ENCODE data around the gene RBM19. TPM values are rescaled to one million over a fixed set of nuclear protein-coding genes. Genes with fewer than 3 reads are reported as not detected.

RBM19 gene
- total RNA-seq, 4 donors from 2014 or later, result 19.3 to 45.5 (median 31.5) TPM

DNA sequence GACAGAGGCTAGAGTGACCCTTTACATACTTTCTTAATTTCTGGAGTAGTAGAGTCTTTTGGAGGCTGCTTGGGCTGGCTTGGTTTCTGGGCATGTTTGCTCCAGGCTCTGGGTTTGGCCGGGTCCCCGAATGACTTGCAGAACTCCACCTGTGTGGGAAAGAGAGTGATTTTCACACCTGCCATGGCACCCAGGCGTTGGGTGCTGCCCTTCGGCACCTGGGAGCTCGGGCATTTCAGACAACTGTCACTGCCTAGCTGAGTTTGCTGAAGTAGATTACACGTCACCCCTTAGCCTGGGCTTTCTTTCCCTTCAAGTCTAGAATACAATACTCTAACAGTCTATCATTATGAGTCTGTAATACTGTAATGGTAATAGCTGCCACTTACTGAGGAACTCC lies 6.1 kb downstream of the RBM19 start:
- no peak overlapping the region for H3K4me3 ChIP-seq
- no peaks in the 10 kb centered on the region for H3K9me3 ChIP-seq
- TF ChIP-seq, protein P1, sequence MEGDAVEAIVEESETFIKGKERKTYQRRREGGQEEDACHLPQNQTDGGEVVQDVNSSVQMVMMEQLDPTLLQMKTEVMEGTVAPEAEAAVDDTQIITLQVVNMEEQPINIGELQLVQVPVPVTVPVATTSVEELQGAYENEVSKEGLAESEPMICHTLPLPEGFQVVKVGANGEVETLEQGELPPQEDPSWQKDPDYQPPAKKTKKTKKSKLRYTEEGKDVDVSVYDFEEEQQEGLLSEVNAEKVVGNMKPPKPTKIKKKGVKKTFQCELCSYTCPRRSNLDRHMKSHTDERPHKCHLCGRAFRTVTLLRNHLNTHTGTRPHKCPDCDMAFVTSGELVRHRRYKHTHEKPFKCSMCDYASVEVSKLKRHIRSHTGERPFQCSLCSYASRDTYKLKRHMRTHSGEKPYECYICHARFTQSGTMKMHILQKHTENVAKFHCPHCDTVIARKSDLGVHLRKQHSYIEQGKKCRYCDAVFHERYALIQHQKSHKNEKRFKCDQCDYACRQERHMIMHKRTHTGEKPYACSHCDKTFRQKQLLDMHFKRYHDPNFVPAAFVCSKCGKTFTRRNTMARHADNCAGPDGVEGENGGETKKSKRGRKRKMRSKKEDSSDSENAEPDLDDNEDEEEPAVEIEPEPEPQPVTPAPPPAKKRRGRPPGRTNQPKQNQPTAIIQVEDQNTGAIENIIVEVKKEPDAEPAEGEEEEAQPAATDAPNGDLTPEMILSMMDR (IDR thresholded peaks at IDR 0.05), result no peak
- TF ChIP-seq POLR2A (IDR thresholded peaks at IDR 0.05), result no peak
- no peak overlapping the region for H3K27ac ChIP-seq
- no peaks in the 10 kb centered on the region for H3K4me1 ChIP-seq
- H3K36me3 ChIP-seq, result no peaks in the 10 kb centered on the region
- DNase-seq, result no peak
- no peaks in the 10 kb centered on the region for H3K27me3 ChIP-seq
- intact Hi-C loops (cut with DNase I; ENCODE audit: low total_unique reads), result no loop called here

DNA sequence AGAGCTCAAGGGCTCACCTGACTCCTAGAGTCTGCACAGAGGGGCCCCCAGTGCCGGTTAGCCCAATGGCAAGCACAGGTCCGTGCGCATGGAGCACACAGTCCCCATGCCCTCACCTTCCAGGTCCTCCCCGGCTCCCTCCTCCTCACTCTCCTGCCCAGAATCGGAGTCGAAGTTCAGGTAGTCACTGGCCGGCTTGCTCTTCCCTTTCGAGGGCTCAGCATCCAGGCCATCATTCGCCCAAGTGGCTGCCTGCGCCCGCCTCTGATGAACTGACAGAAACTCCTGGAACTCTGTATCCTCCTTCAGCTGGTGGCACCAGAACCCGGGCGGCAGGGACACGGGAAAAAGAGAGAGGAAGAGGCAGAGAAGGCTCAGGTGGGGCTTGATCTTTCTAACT lies 7.0 kb downstream of the RBM19 start:
- H3K36me3 ChIP-seq, result no peaks in the 10 kb centered on the region
- intact Hi-C loops (cut with DNase I; ENCODE audit: low total_unique reads), result no loop called here

DNA sequence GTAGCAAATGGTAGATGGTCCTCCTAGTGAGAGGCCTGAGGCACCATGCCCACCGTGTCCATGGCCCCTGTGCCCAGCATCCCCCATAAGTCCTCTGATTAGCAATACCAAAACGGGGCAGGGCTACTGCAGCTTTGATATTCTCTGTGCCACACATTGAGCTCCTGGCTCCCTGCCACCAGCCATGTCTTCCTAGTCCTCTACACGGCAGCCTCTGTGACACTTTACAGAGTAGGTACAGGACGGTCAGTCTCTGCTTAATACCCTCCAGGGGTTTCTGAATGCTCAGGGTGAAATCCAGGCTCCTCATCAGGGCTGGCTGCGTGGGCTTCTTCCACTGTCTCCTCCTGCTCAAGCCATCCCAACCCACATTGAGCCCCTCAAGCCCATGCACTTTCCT lies 8.0 kb downstream of the RBM19 start:
- H3K27ac ChIP-seq, result no peak overlapping the region
- H3K9me3 ChIP-seq, result no peaks in the 10 kb centered on the region
- no peak for TF ChIP-seq POLR2A (IDR thresholded peaks at IDR 0.05)
- TF ChIP-seq, protein P1 (IDR thresholded peaks at IDR 0.05), result no peak
- H3K36me3 ChIP-seq, result no peaks in the 10 kb centered on the region
- intact Hi-C loops (cut with DNase I; ENCODE audit: low total_unique reads), result no loop called here
- no peak overlapping the region for H3K4me3 ChIP-seq
- H3K27me3 ChIP-seq, result no peaks in the 10 kb centered on the region
- no peak for DNase-seq
- H3K4me1 ChIP-seq, result no peaks in the 10 kb centered on the region

More for the DNA sequence above, 7.0 kb downstream of the RBM19 start:
- no peaks in the 10 kb centered on the region for H3K9me3 ChIP-seq
- no peak overlapping the region for H3K4me3 ChIP-seq
- no peak for TF ChIP-seq POLR2A (IDR thresholded peaks at IDR 0.05)
- H3K4me1 ChIP-seq, result no peaks in the 10 kb centered on the region
- DNase-seq, result no peak
- no peaks in the 10 kb centered on the region for H3K27me3 ChIP-seq
- no peak overlapping the region for H3K27ac ChIP-seq

DNA sequence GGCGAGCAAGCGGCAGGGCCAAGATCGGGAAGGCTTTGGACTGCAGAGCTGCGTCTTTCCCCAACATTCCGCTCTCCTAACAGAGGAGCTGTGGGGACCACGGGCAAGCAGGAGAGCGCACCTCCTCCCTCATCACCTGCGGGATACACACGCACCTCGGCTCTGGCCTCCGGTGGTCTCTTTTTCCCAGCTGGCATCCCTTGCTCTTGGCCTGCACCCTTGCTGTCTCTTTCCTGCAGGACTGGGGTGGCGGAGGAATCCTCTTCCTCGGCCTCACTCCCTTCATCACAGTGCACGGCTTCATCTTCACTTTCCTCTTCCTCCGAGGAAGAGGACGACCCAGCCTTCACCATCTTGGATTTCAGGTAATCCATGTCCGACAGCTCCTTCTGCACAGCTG lies 8.5 kb downstream of the RBM19 start:
- no peak overlapping the region for H3K4me3 ChIP-seq
- intact Hi-C loops (cut with DNase I; ENCODE audit: low total_unique reads), result no loop called here
- TF ChIP-seq, protein P1 (IDR thresholded peaks at IDR 0.05), result no peak
- no peak for TF ChIP-seq POLR2A (IDR thresholded peaks at IDR 0.05)
- no peaks in the 10 kb centered on the region for H3K27me3 ChIP-seq
- no peaks in the 10 kb centered on the region for H3K4me1 ChIP-seq
- H3K9me3 ChIP-seq, result no peaks in the 10 kb centered on the region
- no peak overlapping the region for H3K27ac ChIP-seq
- no peak for DNase-seq
- H3K36me3 ChIP-seq, result no peaks in the 10 kb centered on the region

DNA sequence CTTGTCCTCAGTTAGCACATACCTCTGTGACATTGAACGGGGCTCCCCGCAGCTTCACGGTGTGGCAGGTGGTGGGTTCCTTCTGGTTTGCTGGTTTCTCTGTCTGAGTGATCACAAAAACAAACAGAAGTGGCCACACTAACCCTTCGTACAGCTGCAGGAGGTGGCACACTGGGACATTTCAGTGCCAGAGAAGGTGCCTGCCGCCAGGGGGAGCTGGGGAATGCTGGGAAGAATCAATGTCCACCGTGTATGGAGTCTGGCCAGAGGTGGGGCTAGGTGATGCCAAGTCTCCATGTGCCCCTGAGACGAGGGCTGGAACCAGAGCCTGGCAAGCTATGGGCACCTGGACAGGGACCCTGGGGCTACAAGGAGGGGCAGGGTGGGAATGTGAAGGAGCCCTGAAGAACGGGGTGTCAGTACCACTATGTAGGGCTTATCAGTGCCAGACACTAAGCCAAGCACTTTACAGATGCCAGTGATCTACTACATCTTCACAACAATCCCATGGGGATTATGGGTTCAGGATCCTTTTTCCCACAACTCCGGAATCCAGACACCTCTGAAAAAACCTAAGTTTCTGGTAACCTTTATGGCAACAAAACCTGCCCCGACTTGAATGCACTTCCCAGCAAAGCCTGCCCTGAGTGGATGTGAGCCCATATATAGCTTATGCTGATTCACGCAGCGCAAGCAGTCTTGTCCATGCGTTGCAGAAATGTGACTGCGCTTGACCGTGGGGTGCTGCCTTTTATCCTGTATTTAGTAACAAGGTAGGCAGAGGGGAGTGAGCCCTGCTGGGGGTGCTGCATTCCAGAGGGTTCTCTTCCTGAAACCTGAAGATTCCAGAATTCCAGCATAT lies 10.8 kb downstream of the RBM19 start:
- Histone ChIP-seq H3K4me1 (no peaks in the 10 kb centered on the region), H3K27ac (no peak overlapping the region), H3K36me3 (no peaks in the 10 kb centered on the region), H3K27me3 (no peaks in the 10 kb centered on the region), H3K4me3 (no peak overlapping the region), H3K9me3 (no peaks in the 10 kb centered on the region)
- intact Hi-C loops (cut with DNase I; ENCODE audit: low total_unique reads), result no loop called here
- no peak for DNase-seq
- TF ChIP-seq, protein P1 (IDR thresholded peaks at IDR 0.05), result no peak
- TF ChIP-seq POLR2A (IDR thresholded peaks at IDR 0.05), result no peak

Data from uterus (tissue), 4 donors.